NT2/D1 (cell line): Measurements from ENCODE around the gene STAT2.
"Not testable (repeated sequence)": the region's sequence is repeated elsewhere in the genome, so short reads cannot be mapped to it uniquely, and the experiment has no call there.

Experiments used
- DNase-seq: peaks from one replicate; pipeline ENCODE4 v3.0.0-alpha.2; 2011; ENCODE audit warnings: low read depth, low spot score
- H3K27me3 ChIP-seq: 2 replicates; pipeline ENCODE4 v1.6.0; 2011; ENCODE audit warnings: mild to moderate bottlenecking; ENCODE audit not compliant: insufficient read length, insufficient read depth
- H3K36me3 ChIP-seq: 2 replicates; pipeline ENCODE4 v1.6.1; 2011; ENCODE audit warnings: mild to moderate bottlenecking, low read length, mixed read lengths; ENCODE audit not compliant: insufficient read depth, insufficient read length
- H3K4me1 ChIP-seq: 2 replicates; pipeline ENCODE4 v1.5.1; 2011; ENCODE audit not compliant: insufficient read depth, insufficient read length
- H3K4me3 ChIP-seq: 2 replicates; pipeline ENCODE4 v1.5.1; 2011; ENCODE audit warnings: low read depth; ENCODE audit not compliant: insufficient read length
- H3K9ac ChIP-seq: 2 replicates; pipeline ENCODE4 v1.6.0; 2011; ENCODE audit warnings: low read depth; ENCODE audit not compliant: insufficient read length
- H3K9me3 ChIP-seq: 2 replicates; pipeline ENCODE4 v1.5.1; 2011; ENCODE audit warnings: mild to moderate bottlenecking, low read length; ENCODE audit not compliant: insufficient read depth
- SUZ12 ChIP-seq: IDR thresholded peaks from 2 replicates; pipeline ENCODE4 v1.6.1; 2011; ENCODE audit not compliant: insufficient read length, insufficient read depth; ENCODE audit errors: extremely low read depth
- YY1 ChIP-seq: IDR thresholded peaks from 2 replicates; pipeline ENCODE4 v1.6.1; 2011; ENCODE audit not compliant: insufficient read length, insufficient read depth
- ZNF274 ChIP-seq: IDR thresholded peaks from 2 replicates; pipeline ENCODE4 v1.6.1; 2011; ENCODE audit warnings: mild to moderate bottlenecking, low read depth, low read length

STAT2 gene

DNA sequence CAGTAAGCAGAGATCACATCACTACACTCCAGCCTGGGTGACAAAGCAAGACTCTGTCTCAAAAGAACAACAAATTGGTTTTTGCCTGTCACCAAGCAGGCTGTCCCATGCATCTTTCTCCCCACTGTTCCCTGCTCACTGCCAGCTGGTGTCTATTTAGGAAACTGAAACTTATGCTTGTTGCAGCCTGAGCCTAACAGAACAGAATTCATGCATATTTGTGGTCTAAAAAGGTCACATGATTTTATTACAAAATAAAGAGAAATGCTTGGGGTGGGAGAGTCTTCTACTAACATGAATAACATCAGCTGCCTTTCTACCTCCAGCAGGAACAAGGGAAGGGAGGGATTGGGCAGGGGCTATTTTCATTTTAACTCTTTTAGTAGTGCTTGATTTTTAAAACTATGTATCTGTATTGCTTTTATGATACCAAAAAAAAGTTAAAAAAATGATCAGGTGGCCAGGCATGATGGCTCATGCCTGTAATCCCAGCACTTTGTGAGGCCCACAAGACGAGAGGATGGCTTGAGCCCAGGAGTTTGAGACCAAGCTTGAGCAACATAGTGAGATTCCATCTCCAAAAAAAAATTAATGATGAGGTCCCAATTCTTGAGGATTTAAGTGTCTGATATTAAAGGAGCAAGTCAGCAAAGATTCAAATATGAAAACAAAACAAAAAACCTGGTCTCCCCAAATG lies 923 bp downstream of the STAT2 start:
- H3K27me3 ChIP-seq: peaks cover 5% of the 10 kb centered on the region
- peaks cover 28% of the 10 kb centered on the region for H3K36me3 ChIP-seq
- DNase-seq: no peak
- no peaks in the 10 kb centered on the region for H3K9me3 ChIP-seq
- no peak for TF ChIP-seq YY1
- no peak for TF ChIP-seq ZNF274
- peaks cover 2% of the 10 kb centered on the region for H3K4me1 ChIP-seq
- H3K9ac ChIP-seq: peak overlapping the region; percentile 93
- peak overlapping the region; percentile 87 for H3K4me3 ChIP-seq

DNA sequence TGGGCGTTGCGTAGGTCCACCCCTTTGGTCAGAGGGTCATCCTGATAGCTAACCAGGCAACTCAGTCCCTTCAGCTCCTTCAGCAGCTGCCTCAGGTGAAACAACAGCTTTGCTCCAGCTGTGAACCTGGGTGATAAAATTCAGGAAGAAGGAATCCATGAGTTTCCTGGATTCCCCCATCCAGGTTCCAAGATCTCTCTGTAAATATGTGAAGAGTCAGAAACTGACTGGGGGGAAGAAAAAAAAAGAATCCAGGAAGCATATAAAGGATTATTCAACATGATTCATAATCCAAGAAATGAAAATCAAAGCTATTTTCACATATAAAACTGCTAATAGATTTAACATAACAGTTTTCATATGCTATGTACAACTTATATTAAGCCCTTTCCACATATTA lies 8.6 kb downstream of the STAT2 start:
- no peak overlapping the region for H3K9ac ChIP-seq
- no peak for DNase-seq
- no peak overlapping the region for H3K4me3 ChIP-seq
- no peaks in the 10 kb centered on the region for H3K27me3 ChIP-seq
- no peaks in the 10 kb centered on the region for H3K9me3 ChIP-seq
- H3K4me1 ChIP-seq: no peaks in the 10 kb centered on the region
- TF ChIP-seq SUZ12 (no peak), ZNF274 (no peak), YY1 (no peak)
- peaks cover 77% of the 10 kb centered on the region for H3K36me3 ChIP-seq

DNA sequence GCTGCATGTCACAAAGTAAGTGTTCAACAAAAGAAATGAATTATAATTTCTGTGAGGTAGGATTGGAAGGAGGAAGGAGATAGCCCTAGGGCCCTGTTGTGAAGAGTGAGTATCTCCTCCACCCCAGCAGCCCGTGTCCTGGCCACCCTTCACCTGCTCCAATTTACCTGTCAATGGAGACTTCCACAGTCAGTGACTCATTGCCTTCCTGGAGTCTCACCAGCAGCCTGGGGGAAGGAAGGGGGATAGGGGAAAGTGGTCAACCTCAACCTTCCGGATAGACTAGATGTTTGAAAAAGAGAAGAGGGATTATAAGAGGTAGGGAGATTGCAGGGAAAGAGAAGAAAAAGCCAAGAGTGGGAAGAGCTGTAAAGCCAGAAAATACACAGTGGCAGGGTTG lies 9.2 kb downstream of the STAT2 start:
- H3K36me3 ChIP-seq: peaks cover 77% of the 10 kb centered on the region
- no peaks in the 10 kb centered on the region for H3K27me3 ChIP-seq
- DNase-seq: no peak
- no peak for TF ChIP-seq YY1
- TF ChIP-seq ZNF274: no peak
- TF ChIP-seq SUZ12: no peak
- H3K4me3 ChIP-seq: no peak overlapping the region
- H3K9ac ChIP-seq: no peak overlapping the region
- no peaks in the 10 kb centered on the region for H3K9me3 ChIP-seq
- H3K4me1 ChIP-seq: no peaks in the 10 kb centered on the region

DNA sequence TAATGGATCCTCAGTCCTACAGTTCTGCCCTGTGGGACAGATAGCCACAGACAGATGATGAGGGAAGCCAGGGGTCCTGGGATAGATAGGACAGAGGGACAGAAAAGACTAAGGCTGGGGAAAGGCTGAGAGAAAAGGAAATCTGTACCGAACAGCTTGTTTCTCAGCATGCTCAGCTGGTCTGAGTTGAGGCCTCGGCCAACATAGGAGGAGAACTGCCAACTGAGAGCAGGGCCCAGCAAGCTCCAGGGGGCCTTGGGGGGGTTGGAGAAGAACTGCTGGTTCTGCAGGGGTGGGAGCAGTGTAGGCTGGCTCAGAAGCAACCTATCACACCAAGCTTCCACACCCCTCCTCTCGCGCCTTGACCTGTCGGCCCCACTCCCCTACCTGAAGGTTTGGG lies 11.1 kb downstream of the STAT2 start:
- H3K4me3 ChIP-seq: no peak overlapping the region
- H3K4me1 ChIP-seq: no peaks in the 10 kb centered on the region
- no peaks in the 10 kb centered on the region for H3K9me3 ChIP-seq
- DNase-seq: no peak
- peaks cover 69% of the 10 kb centered on the region for H3K36me3 ChIP-seq
- TF ChIP-seq ZNF274 (no peak), YY1 (no peak), SUZ12 (no peak)
- no peak overlapping the region for H3K9ac ChIP-seq
- no peaks in the 10 kb centered on the region for H3K27me3 ChIP-seq

DNA sequence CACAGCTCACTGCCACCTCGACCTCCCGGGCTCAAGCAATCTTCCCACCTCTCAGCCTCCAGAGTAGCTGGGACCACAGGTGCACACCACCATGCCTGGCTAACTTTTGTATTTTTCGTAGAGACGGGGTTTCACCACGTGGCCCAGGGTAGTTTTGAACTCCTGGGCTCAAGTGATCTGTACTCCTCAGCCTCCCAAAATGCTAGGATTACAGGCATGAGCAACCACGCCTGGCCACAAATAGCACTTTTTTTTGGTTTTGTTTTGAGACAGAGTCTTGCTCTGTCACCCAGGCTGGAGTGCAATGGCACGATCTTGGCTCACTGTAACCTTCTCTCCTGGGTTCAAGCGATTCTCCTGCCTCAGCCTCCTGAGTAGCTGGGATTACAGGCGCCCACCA lies 12.7 kb downstream of the STAT2 start:
- H3K9ac ChIP-seq, DNase-seq, H3K9me3 ChIP-seq, H3K27me3 ChIP-seq, H3K4me3 ChIP-seq, H3K4me1 ChIP-seq: not testable (repeated sequence)
- peaks cover 79% of the 10 kb centered on the region for H3K36me3 ChIP-seq

DNA sequence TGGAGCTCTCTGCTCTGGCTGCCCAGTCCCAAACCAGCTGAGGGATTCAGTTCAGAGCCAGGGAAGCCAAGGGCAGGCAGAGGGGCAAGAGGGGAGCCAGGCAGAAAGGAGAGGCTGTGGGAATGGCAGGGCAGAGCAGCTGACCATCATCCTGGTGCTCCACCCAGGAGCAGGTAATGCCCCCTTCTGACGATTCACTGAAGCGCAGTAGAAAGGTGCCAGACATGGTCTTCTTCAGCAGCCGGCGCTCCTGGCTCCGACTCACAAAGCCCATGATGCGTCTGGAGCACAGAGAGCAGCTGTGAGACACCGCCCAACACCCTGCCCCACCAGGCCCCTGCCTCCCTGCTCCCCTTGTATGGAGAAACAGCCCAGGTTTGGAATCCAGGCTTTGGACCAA lies 13.2 kb downstream of the STAT2 start:
- Histone ChIP-seq H3K9ac (no peak overlapping the region), H3K4me1 (no peaks in the 10 kb centered on the region), H3K9me3 (no peaks in the 10 kb centered on the region), H3K36me3 (peaks cover 77% of the 10 kb centered on the region), H3K4me3 (no peak overlapping the region), H3K27me3 (no peaks in the 10 kb centered on the region)
- TF ChIP-seq SUZ12 (no peak), ZNF274 (no peak), YY1 (no peak)
- DNase-seq: no peak

DNA sequence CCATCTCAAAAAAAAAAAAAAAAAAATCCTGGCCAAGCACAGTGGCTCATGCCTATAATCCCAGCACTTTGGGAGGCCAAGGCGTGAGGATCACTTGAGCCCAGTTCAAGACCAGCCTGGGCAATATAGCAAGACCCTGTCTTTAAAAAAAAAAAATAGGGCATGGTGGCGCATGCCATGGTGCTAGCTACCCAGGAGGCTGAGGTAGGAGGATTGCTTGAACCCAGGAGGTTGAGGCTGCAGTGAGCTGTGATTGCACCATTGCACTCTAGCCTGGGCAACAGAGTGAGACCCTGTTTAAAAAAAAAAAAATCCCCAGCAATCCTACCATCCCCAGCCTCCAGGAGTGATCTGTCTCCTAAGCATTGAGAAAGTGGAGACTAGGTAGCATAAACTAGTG lies 17.6 kb downstream of the STAT2 start:
- H3K36me3 ChIP-seq: peaks cover 46% of the 10 kb centered on the region

DNA sequence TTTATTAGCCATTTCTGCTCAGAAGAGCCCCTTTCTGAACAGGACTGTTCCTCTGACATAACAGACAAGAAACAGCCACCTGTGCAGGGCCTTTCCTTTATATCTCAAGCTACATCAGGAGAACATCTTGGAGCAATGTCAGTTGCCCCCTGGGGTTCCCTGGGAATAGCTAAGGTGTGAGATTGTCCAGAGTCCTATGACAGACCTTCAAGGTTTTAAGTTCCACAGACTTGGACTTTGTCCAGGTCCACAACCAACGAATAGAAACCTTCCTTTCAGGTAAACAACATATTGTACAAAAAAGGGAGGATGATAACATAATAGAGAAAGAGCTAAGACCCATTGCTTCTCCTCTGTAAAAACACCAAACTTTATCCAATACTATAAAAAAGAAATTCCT lies 18.3 kb downstream of the STAT2 start:
- TF ChIP-seq ZNF274 (no peak), SUZ12 (no peak), YY1 (no peak)
- Histone ChIP-seq H3K27me3 (no peaks in the 10 kb centered on the region), H3K4me3 (no peak overlapping the region), H3K4me1 (peaks cover 14% of the 10 kb centered on the region), H3K9ac (no peak overlapping the region), H3K36me3 (peaks cover 39% of the 10 kb centered on the region), H3K9me3 (no peaks in the 10 kb centered on the region)
- DNase-seq: no peak

More for the DNA sequence above, 17.6 kb downstream of the STAT2 start:
- not testable (repeated sequence) for H3K27me3 ChIP-seq, H3K9ac ChIP-seq, H3K9me3 ChIP-seq, DNase-seq, H3K4me3 ChIP-seq
- H3K4me1 ChIP-seq: peaks cover 13% of the 10 kb centered on the region
